HG03064 (cell line): ENCODE results near the gene CLASP1.

Source experiments
- ATAC-seq: cut with Tn5 transposase; IDR thresholded peaks from one replicate; pipeline ENCODE4 v1.9.1; 2021; ENCODE audit warnings: low read depth; ENCODE audit not compliant: unreplicated experiment

CLASP1 gene

DNA sequence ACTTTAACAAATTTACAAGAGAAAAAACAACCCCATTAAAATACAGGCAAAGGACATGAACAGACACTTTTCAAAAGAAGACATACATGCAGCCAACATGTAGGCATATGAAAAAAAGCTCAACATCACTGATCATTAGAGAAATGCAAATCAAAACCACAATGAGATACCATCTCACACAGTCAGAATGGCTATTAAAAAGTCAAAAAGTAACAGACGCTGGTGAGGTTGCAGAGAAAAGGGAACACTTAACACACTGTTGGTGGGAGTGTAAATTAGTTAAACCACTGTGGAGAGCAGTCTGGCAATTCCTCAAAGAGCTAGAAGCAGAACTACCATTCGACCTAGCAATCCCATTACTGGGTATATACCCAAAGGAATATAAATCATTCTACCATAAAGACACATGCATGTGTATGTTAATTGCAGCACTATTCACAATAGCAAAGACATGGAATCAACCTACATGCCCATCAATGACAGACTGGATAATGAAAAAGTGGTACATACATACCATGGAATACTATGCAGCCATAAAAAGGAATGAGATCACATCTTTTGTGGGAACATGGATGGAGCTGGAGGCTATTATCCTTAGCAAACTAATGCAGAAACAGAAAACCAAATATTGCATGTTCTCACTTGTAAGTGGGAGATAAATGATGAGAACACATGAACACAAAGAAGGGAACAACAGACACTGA, 96.6 kb downstream of the CLASP1 start:
- peak; percentile 76 for ATAC-seq

DNA sequence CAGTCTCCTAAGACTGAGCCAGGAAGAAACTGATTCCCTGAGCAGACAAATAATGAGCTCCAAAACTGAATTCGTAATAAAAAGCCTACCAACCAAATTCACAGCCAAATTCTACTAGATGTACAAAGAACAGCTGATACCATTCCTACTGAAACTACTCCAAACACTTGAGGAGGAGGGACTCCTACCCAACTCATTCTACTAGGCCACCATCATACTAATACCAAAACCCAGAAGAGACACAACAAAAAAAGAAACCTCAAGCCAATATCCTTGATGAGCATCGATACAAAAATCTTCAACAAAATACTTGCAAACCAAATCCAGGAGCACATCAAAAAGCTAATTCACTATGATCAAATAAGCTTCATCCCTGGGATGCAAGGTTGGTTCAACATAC, 98.6 kb downstream of the CLASP1 start:
- no peak for ATAC-seq

GRCh38 chr2:121547646-121548045, 101.6 kb downstream of the CLASP1 start:
- no peak for ATAC-seq

DNA sequence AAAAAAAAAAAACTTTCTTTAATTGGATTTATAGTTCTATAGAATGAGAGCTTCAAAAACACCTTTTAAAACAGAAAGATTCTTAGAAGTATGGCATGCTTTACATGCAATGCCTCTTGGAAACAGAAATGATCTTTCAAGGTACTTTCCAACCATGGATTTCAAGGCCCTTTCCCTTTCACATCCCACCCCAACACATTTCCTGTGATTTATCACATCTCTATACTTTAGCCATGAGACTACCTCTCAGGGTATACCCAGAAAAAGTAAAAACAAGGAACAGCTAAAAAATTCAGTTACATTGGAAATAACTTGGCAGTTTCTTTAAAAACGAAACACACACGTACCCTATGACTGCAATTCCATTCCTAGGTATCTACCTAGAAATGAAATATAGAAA, 103.3 kb downstream of the CLASP1 start:
- ATAC-seq: no peak

DNA sequence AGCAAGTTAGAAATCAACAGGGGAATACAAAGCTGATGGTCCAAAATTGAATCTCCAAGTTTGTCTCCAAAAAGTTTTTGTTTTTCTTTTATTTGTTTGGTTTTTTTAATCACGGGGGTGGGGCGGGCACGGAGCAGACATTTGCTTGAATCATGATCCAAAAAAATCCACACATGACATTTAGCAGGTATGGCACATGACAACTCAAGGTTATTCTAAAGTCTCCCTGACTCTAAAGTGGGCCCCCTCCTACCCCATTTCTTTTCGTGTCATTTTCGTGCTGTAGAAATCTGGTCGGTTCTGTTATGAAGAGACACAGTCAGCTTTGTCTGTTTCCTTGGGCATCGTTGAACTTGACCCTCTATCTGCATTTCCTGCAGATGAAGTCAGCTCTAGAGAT, 104.0 kb downstream of the CLASP1 start:
- no peak for ATAC-seq

DNA sequence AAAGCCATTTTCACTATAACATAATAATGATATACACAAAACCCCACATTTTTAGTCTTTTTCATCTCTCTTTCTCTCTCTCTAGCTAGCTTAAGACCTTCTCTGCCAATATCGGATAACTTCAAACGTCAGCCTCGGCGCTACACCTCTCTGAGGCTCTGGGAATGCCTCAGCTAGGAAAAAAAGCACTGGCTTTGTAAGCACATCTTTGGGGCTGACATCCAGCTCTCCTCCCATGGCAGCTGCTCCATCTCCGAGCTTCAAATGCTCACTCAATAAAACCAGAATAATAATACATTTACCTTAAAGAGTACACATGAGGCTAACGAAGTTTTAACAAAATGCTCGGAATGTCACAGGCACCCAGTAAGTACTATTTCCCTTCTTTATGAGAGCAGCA, 107.8 kb downstream of the CLASP1 start:
- no peak for ATAC-seq

DNA sequence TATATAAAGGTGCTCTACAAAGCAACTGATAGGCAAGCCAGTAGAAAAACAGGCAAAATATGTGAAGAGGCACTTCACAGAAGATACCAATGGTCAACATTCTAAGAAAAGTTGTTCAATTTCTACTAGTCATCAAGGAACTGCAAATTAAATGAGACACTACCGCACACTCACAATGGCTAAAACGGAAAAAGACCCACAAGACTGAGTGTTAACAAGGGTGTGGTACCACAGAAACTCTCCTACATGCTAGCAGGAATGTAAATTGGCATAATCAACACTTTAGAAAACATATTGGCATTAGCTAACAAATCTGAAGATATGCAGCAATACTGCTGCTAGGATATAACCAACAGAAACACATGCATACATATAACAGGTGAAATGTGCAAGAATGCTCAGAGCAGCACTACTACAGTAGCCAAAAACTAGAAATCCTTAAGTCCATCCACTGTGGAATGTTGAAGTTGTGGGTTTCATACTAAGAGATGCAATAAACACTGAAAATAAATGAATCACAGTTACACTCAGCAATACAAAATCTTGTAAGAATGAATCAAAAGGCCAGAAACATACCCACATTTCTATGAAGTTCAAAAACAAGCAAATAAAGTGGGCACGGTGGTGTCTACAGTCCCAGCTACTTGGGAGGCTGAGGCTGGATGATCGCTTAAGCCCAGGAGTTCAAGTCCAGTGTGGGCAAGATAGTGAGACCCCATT, 109.4 kb downstream of the CLASP1 start:
- no peak for ATAC-seq

DNA sequence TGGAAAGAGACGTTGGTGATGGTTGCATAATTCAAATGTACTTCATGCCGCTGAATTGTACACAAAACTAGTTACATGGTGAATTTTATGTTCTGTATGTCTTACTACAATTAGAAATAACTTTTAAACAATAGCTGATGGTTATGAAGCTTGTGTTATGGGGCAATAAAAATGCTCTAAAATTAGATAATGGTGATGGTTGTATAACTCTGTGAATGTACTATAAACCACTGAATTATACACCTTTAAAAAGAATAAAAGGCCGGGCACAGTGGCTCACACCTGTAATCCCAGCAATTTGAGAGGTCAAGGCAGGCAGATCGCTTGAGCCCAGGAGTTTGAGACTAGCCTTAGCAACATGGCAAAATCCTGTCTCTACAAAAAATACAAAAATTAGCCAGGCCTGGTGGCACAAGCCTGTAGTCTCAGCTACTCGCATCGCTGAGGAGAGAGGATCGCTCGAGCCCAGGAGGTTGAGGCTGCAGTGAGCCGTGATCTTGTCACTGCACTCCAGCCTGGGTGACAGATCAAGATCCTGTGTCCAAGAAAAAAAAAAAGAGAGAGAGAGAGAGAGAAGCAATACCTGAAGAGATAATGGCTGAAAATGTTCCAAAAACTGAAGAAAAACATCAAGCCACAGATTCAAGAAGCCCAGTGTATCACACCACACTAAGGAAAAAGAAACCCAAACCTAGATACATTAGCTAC, 112.3 kb downstream of the CLASP1 start:
- no peak for ATAC-seq

GRCh38 chr2:121536347-121536746, 112.9 kb downstream of the CLASP1 start:
- ATAC-seq: no peak

GRCh38 chr2:121534007-121534406, 115.3 kb downstream of the CLASP1 start:
- no peak for ATAC-seq

DNA sequence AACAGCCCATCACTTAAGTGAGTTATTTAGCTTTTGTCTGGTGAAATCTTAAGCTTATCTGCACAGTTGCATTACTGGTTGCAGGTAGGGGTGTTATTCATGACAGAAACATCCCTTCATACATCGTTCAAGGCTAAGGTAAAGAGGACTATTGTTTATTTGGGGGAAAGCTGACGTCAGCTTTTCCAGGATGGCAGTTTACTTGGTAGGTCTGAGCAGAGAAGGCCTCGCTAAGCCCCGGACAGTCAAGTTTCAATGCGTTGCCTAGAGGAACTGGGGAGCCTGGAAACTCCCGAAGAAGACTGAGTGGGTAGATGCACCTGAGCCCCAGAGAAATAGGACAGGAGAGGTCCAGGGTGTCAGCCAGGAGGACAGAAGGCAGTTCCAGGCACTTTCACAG, 116.4 kb downstream of the CLASP1 start:
- no peak for ATAC-seq

DNA sequence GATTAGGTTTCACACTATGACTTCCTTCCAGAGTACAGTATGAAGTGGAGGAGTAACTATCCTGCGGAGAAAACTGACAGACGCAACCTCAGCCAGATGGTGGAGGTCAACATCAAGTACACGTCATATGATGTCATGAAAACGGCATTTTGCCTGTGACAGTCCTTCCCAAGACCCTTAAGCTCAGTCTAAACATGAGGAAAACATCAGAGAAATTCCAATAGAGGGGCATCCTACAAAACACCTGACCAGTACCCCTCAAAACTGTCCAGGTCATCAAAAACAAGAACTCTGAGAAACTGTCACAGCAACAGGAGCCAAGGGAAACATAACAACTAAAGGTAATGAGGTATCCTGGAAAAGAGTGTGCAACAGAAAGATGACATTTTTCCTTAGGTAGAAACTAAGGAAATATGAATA, 116.9 kb downstream of the CLASP1 start:
- no peak for ATAC-seq

GRCh38 chr2:121530212-121530705, 119.0 kb downstream of the CLASP1 start:
- peak; percentile 59 for ATAC-seq

DNA sequence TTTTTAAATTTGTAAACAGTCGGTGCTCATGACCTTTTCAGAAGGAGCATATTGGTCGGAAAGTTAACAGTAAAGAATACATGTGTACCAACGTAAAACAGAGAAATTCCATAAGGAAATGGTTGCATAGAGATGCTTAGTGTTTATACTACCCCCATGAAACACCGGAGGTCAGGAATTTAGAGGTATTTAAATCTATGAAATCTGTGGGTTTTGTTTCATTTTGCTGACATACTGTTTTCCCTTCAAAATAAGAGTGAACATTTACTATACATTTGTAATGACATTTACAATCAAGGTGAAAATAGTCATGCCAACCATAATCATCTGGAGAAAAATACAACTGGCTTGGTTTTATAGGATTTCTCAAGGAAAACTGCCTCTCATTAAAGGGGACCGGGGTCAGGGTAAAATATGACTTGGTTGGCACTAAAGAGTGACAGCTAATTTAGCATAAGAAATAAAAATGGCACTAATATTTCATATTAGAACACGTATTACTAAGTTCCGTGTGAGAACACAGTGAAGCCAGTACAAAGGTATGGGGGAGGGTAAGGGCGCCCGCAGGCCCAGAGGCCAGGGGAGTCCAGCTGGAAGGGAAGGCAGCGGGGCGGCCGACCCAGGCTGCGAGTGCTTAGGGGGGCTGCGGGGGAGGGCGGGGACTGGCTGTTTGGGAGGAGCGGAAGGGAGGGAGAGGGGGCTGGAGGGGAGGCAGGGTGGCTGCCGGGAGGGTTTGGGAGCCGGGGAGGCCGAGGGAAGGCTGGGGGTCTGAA, 119.6 kb downstream of the CLASP1 start:
- ATAC-seq: peak; percentile 7

- no peak for ATAC-seq
Observed at GRCh38 chr2:121527009-121527682, 122.1 kb downstream of the CLASP1 start.

DNA sequence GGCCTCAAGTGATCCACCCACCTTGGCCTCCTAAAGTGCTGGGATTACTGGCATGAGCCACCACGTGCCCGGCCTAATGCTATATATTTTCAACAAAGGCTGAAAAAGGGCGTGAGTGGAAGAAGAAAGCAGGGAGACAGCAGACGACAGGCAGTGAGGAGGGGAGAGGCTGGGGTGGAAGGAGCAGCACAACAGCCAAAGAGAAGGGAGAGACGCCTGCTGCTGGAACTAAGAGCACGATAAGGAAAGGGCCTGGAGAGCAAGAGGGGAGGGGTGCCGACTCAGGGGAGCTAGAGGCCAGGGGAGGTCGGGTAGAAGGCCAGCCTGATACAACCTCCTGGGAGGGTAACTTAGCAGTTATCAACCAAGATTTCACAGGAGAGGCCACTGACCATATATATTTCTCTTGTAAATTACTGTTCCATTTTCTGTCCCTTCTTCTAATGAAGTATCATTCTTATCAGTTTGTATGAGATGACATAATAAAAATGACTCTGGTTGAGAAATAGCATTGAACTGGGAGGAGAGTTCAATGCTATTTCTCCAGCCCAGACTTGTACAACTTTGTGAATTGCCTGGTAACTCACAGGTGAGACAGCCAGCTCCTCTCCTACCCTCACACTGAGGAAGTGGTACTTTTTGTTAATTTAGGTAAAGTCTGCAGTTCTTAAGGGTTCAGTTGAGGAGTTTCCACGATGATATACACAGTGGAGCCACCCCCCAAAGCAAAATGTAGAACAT, 124.4 kb downstream of the CLASP1 start:
- ATAC-seq: no peak

DNA sequence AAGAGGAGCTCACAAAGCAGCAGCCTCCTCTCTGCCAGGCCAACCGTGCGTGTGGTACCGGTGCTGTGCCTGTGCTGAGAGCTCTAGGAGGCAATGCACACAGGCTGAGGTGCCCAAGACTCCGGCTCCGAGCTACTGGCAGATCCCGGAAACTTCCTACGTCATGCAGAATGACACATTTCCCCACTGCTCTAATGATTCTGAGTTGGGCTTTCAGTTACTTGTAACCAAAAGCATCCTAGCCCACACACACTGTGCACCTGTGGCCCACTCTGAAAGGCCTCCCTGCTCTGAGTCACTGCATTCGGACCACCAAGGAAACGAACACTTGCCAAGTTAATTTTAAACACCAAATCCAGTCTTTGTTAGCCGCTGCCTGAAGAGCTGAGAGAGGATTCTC, 127.9 kb downstream of the CLASP1 start:
- no peak for ATAC-seq

- ATAC-seq: no peak
Observed at GRCh38 chr2:121520641-121520994, 128.6 kb downstream of the CLASP1 start.
